OCI-LY7 (cell line): ENCODE measurements around the gene CAPN8. TPM values are rescaled to one million over a fixed set of nuclear protein-coding genes. Genes with fewer than 3 reads are reported as not detected.

Experiments
- BruUV-seq: library from RNA; stranded (reverse); fragments of 400-500 nt; replicated peaks from 2 replicates; lab custom pipeline; 2021; lab: Mats Ljungman, UMichigan
- CTCF ChIA-PET: fragments of 300-600 bp; sonication (Branson Sonifier 250); formaldehyde crosslinking; loops from one replicate; lab custom pipeline; 2022; ENCODE audit warnings: antibody characterized with exemption; ENCODE audit not compliant: unreplicated experiment; lab: Charles Lee
- POLR2A ChIA-PET: fragments of 300-600 bp; sonication (Branson Sonifier 250); formaldehyde crosslinking; loops from one replicate; lab custom pipeline; 2022; ENCODE audit warnings: antibody characterized with exemption; lab: Charles Lee
- DNase-seq: peaks from one replicate; pipeline ENCODE4 v3.0.0-alpha.2; 2015; ENCODE audit warnings: low spot score
- H2AFZ ChIP-seq: fragments of 200-600 bp; sonication (generic), shearing (Covaris generic); 2 replicates; pipeline ENCODE4 v1.6.1; 2014; ENCODE audit warnings: mild to moderate bottlenecking, antibody characterized with exemption, low read length, moderate library complexity
- H3K27ac ChIP-seq: fragments of 200-600 bp; sonication (generic); 2 replicates; pipeline ENCODE4 v1.5.1; 2014; ENCODE audit warnings: mixed run types, low read depth, mild to moderate bottlenecking, moderate library complexity, low read length, inconsistent platforms; ENCODE audit not compliant: poor library complexity, severe bottlenecking
- H3K36me3 ChIP-seq: fragments of 200-600 bp; sonication (generic); 2 replicates; pipeline ENCODE4 v1.6.1; 2014; ENCODE audit warnings: mild to moderate bottlenecking, antibody characterized with exemption, low read length, moderate library complexity, mixed read lengths; ENCODE audit not compliant: insufficient read depth
- H3K4me1 ChIP-seq: fragments of 200-600 bp; sonication (generic); 2 replicates; pipeline ENCODE4 v1.5.1; 2014; ENCODE audit warnings: mild to moderate bottlenecking, low read length; ENCODE audit not compliant: insufficient read depth, poor library complexity, severe bottlenecking
- H3K4me2 ChIP-seq: fragments of 200-600 bp; sonication (generic); 2 replicates; pipeline ENCODE4 v1.6.1; 2014; ENCODE audit warnings: mild to moderate bottlenecking, low read length
- H3K4me3 ChIP-seq: fragments of 200-600 bp; sonication (generic); 2 replicates; pipeline ENCODE4 v1.5.1; 2014; ENCODE audit warnings: mild to moderate bottlenecking, low read depth, low read length; ENCODE audit not compliant: poor library complexity, severe bottlenecking
- H3K79me2 ChIP-seq: fragments of 200-600 bp; sonication (generic); 2 replicates; pipeline ENCODE4 v1.6.1; 2016; ENCODE audit warnings: low read depth, mild to moderate bottlenecking, low read length, moderate library complexity, mixed read lengths; ENCODE audit not compliant: insufficient read depth
- H3K9me2 ChIP-seq: fragments of 200-600 bp; sonication (generic); 2 replicates; pipeline ENCODE4 v1.6.1; 2016; ENCODE audit warnings: mild to moderate bottlenecking, low read length, mixed read lengths; ENCODE audit not compliant: insufficient read depth
- H3K9me3 ChIP-seq: fragments of 200-600 bp; sonication (generic); 2 replicates; pipeline ENCODE4 v1.6.1; 2014; ENCODE audit warnings: mild to moderate bottlenecking, mixed run types, low read length, mixed read lengths
- H4K20me1 ChIP-seq: fragments of 200-600 bp; sonication (generic); 2 replicates; pipeline ENCODE4 v1.6.1; 2014; ENCODE audit warnings: mild to moderate bottlenecking, antibody characterized with exemption, low read length, moderate library complexity, mixed read lengths; ENCODE audit not compliant: insufficient read depth
- CTCF ChIP-seq: fragments of 200-600 bp; sonication (generic); conservative IDR thresholded peaks from 2 replicates; pipeline ENCODE4 v1.5.1; 2014; ENCODE audit warnings: mild to moderate bottlenecking, antibody characterized with exemption, low read length, moderate library complexity, mixed read lengths
- EZH2phosphoT487 ChIP-seq: fragments of 200-600 bp; sonication (generic); IDR thresholded peaks from 2 replicates; pipeline ENCODE4 v1.6.1; 2018; ENCODE audit warnings: low read depth, borderline replicate concordance, mild to moderate bottlenecking, mixed run types, antibody characterized with exemption, low read length, moderate library complexity, mixed read lengths
- intact Hi-C: fragments of 100-400 bp; cut with micrococcal nuclease; formaldehyde crosslinking; loops from one replicate; pipeline ENCODE4 v1.10.0; 2022; ENCODE audit not compliant: unreplicated experiment
- total RNA-seq, 2 experiments: library from RNA; depleted of rRNA in 1 of 2; stranded (reverse); fragments of >200 nt in 1 of 2; shearing (Covaris generic) in 1 of 2; gene quantifications; 2 replicates each; pipeline ENCODE4 v1.2.3, GENCODE V29; 2014 to 2022

CAPN8 gene
- total RNA-seq, 2 experiments from 2014 or later, result not detected

GRCh38 chr1:223634423-223634822, 31.1 kb downstream of the CAPN8 start:
- no peak for TF ChIP-seq CTCF
- TF ChIP-seq EZH2phosphoT487, result no peak
- Histone ChIP-seq H3K79me2 (no peaks in the 10 kb centered on the region), H3K4me3 (no peak overlapping the region), H3K4me1 (no peaks in the 10 kb centered on the region), H3K9me3 (no peaks in the 10 kb centered on the region), H3K27ac (no peak overlapping the region), H3K4me2 (no peak overlapping the region), H3K36me3 (no peaks in the 10 kb centered on the region), H3K9me2 (no peaks in the 10 kb centered on the region), H2AFZ (no peak overlapping the region), H4K20me1 (no peaks in the 10 kb centered on the region)
- POLR2A ChIA-PET, result no interaction called here
- no peak for DNase-seq
- intact Hi-C loops, result no loop called here
- CTCF ChIA-PET, result no interaction called here
- BruUV-seq, result no TSS peak

- no TSS peak for BruUV-seq
- H3K36me3 ChIP-seq, result no peaks in the 10 kb centered on the region
These were observed 33.5 kb downstream of the CAPN8 start for GRCh38 chr1:223631956-223632355.

More at GRCh38 chr1:223631956-223632355, 33.5 kb downstream of the CAPN8 start:
- H3K9me3 ChIP-seq, result no peaks in the 10 kb centered on the region
- intact Hi-C loops, result no loop called here
- no peak overlapping the region for H3K27ac ChIP-seq
- ChIA-PET POLR2A (interaction anchor here (0.6 kb wide), 1 partner anchor 687 kb away, joined by 4 read pairs; no protein-coding TSS in a partner anchor), CTCF (interaction anchor here (0.5 kb wide), 1 partner anchor 523 kb away, joined by 3 read pairs; no protein-coding TSS in a partner anchor)
- no peaks in the 10 kb centered on the region for H3K4me1 ChIP-seq
- TF ChIP-seq CTCF (no peak), EZH2phosphoT487 (no peak)
- H3K4me3 ChIP-seq, result no peak overlapping the region
- no peak for DNase-seq
- H3K79me2 ChIP-seq, result no peaks in the 10 kb centered on the region
- H3K4me2 ChIP-seq, result no peak overlapping the region
- H3K9me2 ChIP-seq, result no peaks in the 10 kb centered on the region
- no peaks in the 10 kb centered on the region for H4K20me1 ChIP-seq
- no peak overlapping the region for H2AFZ ChIP-seq
